ENCODE measurements around the gene APCDD1L.
"Not testable (repeated sequence)": the region's sequence is repeated elsewhere in the genome, so short reads cannot be mapped to it uniquely, and the experiment has no call there.

Gene APCDD1L

DNA sequence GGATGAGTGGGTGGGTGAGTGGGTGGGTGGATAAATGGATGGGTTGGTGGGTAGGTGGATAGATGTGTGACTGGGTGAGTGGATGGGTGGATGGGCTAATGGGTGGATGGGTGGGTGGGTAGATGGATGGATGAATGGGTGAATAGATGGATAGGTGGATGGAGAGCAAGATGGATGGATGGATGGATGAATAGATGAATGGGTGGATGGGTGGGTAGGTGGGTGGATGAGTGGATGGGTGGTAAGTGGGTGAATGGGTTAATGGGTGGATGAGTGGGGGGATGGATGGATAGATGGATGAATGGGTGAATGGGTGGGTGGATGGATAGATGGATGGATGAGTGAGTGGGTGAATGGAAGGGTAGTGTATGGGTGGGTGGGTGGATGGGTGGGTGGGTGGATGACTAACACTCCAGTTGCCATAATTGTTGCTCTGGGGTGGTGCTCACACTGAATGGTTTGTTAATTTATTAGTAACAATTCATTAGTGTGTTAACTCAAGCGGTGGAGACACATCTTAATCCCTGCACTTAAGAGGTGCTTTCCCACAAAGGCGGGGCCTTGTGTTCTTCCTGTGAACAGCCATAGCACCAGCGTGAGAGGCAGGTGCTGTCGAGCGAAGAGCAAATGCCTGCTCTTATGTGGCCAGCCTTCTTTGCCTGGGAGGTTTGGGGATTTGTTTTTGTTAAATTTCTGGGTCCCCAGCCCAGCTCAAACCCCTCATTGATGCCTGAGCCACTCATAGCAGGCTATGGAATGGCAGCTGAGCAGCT lies 4.9 kb upstream of the APCDD1L start:
- no peak for DNase-seq
- in situ Hi-C loops (cut with MboI; ENCODE audit: low pct_unique_long_range_greater_than_20kb, low sequenced_read_pairs) = no loop called here

DNA sequence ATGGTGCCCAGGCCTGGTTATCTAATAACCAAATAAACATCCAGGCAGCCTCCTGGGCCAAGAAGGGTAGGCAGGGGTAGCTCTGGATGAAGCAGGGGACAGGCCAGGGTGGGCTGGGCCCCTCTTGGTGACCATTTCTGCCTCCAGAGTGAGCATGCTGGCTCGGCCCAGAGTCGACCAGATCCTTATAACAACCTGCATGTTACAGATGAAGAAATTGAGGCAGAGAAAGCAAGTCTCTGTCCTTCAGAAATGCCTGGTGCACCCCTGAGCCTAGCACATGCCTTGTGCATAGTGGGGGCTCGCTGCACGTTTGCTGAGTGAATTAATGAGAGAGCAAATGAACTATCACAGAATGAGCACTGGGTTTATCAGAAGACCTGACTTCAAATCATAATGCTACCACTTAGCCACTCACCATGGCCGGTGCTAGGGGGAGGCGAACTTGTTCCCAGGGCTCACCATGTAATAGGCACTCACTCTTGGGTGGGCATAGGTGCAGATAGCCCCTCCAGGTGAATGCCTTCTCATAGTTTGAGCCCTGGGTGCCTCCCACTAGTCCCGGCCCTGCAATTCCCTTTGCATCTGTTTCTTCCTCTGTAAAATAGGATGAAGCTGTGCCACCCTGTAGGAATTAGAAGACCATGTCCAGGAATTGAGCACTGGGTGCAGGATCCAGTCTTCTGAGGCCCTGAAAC lies 3.8 kb upstream of the APCDD1L start:
- DNase-seq = no peak
- in situ Hi-C loops (cut with MboI; ENCODE audit: low pct_unique_long_range_greater_than_20kb, low sequenced_read_pairs) = no loop called here

DNA sequence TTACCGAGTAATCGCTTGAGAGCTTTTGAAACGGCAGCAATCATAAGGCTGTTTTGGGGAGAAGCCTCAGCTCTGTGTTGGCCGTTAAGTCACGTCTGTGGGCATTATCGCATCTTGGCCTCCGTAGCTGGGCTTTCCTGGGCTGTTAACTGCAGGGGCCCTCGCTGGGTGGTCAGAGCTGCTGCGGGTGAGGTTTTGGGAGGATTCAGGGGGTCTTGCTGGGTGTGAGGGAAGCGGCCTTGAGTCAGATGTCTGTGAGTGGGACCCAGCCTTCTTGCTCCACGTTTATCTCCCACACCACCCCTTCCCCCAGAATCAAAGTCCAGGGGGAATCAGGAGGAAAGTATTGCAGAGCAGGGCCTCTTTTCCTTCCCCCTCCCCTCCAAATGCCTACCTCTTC lies 3.2 kb upstream of the APCDD1L start:
- in situ Hi-C loops (cut with MboI; ENCODE audit: low pct_unique_long_range_greater_than_20kb, low sequenced_read_pairs) = no loop called here

DNA sequence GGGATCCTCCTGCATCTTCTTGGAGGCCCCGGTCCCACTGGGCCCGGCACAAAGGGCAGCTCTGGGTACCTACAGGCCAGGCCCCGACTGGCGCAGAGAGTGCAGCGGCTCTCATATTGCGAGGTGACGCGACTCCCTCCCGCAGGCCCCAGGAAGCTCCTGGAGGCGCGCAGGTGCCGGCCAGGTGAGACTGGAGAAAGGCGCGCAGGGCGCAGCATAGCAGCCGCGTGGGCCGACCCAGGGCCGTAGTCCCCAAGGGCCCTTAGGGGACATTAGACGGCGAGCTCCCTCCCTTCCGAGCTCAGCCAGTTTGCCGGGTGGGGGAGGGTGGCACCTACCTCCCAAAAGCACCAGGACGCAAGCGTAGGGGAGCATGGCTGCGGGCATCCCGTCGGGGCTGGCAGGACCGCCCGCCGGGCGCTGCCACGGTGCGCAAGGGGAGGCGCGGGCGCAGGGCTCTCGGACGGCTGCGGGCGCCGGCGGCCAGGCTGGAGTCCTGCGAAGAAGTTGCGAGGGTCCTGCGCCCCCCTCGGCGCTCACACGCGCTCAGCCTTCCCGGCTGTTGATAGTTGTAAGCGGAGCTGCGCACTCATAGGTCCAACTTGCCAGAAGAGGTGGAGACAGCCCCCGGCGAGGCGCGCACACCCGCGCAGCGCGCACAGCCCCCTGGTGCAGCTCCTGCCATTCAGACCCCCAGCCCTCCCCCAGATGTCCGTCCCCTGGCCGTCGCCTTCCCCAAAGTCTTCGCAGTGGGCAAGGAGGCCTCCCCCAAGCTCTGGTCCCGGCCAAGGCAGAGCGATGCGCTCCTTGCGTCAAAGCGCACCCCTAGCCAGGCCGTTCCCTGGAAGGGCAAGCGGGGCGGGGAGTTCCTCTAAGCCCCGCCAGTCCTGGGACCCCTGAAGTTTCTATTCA lies 622 bp downstream of the APCDD1L start:
- in situ Hi-C loops (cut with MboI; ENCODE audit: low pct_unique_long_range_greater_than_20kb, low sequenced_read_pairs) = no loop called here
- no peak for DNase-seq

More for the DNA sequence above, 3.2 kb upstream of the APCDD1L start:
- no peak for DNase-seq

DNA sequence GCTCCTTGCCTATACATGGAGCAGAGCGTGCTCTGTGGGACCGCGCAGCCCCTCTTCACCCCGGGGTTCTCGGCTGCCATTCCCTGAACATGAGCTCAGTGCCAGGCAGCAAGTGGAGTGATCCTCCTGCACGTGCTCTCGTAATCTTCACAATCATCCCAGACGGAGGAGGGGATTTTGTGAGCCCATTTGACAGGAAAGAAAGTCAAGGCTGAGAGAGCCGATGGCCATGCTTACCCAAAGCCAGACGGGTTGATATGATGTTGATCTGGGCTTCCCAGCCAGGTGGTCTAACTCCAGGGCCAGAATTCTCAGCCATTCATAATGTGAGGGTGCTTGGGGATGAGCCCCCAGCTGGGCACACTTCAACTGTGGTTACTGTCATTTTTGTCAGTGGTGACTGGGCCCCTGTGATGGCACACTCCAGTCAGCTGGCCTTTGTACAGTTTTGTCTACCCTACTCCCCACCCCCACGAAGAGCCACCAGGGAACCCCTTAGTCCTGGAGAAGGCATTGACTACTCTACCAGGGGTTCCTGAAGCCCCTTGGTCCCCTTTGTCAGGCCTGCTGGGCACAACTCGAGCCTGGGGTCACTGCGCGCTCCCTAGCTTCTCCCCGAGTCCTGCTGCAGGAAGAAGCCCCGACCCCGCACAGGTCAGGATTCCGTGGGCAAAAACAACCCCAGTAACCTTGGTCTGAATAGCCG lies 1.5 kb downstream of the APCDD1L start:
- no peak for DNase-seq
- in situ Hi-C loops (cut with MboI; ENCODE audit: low pct_unique_long_range_greater_than_20kb, low sequenced_read_pairs) = no loop called here

DNA sequence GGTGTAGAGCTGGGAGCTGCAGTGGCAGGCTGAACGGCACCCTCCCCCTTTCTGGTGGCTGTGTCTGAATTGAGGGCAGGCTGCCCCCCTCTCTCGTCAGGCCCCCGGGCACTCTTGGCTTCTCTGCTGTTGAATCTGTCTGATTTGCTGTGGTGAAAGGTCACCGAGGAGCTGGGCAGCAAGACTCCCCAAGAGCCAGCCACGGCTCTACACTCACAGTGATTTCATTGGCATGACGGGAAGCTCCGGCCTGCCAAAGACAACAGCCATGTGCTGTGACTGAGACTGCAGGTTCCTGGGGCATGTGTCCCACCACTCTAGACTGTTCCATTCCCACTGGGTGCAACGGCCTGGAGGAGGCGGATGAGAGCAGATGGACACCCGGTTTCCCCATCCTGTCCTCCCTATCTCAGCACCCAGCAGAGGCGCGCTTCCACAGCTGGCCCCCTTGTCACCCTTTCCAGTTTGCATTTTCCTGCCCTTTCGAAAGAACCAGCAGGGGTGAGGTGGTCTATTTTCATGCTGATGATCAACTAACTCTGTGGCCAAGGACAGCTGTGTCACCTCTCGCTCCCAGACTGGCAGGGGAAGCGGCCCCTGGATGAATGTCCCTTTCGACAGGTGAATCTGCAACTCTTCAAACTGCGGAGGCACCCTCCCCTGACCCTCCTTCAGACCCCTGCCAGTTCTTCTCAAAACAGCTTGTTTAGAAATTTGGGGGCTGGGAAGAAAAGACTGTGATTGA lies 2.2 kb downstream of the APCDD1L start:
- in situ Hi-C loops (cut with MboI; ENCODE audit: low pct_unique_long_range_greater_than_20kb, low sequenced_read_pairs) = no loop called here
- no peak for DNase-seq

DNA sequence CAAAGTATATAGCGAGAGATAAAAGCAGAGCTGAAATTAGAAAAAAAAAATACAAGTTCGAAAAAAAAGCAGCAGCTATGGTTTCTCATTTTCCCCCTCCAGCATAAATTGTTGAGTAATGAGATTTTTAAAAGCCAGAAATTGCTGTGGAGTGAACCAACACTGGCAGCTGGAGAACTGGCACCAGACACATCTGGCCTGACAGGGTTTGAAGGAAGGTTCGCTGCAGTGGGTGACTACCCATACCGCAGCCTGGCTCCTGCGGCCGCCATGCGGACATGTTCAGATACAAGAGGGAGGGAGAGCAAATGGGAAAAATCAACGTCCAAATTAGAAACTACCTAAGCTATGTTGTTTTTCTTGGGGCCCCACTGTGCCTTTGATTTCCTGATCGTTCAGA lies 3.3 kb downstream of the APCDD1L start:
- DNase-seq = no peak
- in situ Hi-C loops (cut with MboI; ENCODE audit: low pct_unique_long_range_greater_than_20kb, low sequenced_read_pairs) = no loop called here

DNA sequence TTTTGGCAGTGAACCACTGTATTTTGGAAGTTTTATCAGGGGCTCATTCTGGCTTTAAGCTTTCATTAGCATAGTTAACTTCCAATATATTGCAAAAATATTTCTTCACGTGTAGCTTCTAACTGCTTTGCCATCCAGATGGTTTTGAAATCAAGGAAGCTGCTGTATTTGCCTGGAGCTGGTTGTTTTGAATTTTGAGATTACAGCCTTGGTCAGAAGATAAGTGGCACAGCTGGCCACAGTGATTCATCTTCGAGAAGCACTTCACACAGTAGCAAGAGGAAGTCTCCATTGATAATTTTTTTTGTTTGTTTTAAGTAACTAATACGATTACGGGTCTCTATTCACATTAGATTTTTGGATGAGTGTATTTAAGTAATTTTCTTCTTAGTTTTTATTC lies 3.8 kb downstream of the APCDD1L start:
- DNase-seq = no peak
- in situ Hi-C loops (cut with MboI; ENCODE audit: low pct_unique_long_range_greater_than_20kb, low sequenced_read_pairs) = no loop called here

DNA sequence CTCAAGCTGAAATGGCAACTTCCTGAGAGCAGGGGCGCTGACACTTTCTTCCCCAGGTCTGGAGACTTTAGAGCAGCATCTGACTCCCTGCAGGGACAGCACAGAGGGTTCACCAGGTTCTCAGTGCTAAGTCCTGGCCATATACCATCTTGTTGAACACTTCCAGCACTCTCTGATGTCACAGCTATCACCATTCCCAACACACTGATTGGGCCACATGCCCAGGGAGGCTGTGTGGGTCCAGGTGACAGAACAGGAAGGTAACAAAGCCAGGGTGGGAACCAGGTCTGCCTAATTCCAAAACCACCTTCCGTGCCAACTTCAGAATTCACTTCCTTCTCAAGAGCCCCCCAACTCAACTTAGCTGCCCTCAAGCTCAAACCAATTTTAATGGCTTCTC lies 4.3 kb downstream of the APCDD1L start:
- in situ Hi-C loops (cut with MboI; ENCODE audit: low pct_unique_long_range_greater_than_20kb, low sequenced_read_pairs) = no loop called here
- no peak for DNase-seq

DNA sequence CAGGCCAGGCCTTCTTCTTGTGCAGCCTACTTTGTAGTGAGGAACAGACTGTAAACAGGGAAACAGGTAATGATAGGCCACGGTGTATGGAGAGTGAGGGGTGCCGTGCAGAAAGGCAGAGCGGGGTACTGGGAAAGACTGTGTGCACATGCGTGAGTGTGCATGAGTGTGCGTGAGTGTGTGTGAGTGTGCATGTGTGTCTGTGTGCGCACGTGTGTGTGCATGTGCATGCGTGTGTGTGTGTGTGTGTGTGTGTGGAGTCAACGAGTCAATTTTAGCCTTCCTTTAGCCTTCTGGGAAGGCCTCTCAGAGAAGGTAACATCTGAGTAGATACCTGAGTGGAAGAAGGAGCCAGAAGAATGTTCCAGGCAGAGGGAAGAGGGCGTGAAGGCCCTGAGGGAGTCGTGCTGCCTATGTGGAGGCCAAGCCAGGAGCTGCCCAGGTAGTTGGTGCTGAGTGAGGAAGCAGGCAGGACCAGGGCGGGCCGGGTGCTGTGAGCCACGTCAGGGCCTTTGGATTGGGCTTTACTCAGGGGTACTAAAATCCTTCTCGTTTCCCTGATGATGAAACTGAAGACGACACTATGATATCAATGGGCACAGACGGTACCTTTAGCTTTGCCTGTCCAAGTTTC lies 6.3 kb downstream of the APCDD1L start:
- no peak for DNase-seq
- in situ Hi-C loops (cut with MboI; ENCODE audit: low pct_unique_long_range_greater_than_20kb, low sequenced_read_pairs) = no loop called here

DNA sequence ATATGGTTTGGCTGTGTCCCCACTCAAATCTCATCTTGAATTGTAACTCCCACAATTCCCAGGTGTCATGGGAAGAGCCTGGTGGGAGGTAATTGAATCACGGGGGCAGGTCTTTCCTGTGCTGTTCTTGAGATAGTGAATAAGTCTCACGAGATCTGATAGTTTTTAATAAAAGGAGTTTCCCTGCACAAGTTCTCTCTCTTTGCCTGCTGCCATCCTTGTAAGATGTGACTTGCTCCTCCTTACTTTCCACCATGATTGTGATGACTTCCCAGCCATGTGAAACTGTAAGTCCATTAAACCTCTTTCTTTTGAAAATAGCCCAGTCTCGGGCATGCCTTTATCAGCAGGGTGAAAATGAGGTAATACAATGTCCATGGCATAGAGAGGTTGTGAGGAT lies 8.2 kb downstream of the APCDD1L start:
- DNase-seq; in situ Hi-C loops (cut with MboI; ENCODE audit: low pct_unique_long_range_greater_than_20kb, low sequenced_read_pairs): not testable (repeated sequence)

DNA sequence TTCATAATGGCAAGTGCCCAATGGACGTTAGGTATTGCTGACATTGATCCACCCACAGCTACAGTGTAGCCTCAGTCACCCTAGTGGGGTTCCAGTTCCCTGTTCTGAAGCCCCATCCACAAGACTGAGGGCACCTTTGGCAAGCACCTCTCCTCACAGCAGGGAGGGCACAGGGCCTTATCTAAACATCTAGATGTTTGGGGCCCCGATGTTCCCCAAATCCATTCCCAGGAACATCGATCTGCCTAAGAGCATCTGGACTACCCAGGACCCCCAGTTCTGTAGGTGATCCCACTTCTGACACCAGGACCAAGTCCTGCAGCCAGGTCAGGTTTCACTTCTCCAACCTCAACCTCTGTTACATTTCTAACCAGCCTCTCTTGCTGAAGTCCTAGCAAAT lies 10.6 kb downstream of the APCDD1L start:
- no peak for DNase-seq
- in situ Hi-C loops (cut with MboI; ENCODE audit: low pct_unique_long_range_greater_than_20kb, low sequenced_read_pairs) = no loop called here

DNA sequence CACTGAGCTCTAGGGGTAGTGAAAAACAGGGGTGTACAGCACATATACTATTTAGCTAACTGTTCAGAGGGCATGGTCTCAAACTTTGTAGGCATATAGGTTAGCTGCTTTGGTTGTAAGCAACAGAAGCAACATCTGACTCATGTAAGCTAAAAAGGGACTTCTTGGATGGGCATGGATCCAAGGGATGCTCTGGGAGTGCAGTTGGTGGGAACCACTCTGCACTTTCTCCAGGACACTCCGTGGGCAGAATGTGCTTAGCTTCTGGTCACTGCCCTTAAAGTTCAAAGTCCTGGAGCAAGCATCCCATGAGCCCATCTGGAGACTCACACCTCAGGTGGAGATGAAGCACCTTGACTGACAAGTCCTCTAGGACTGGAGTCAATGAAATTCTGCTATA lies 11.5 kb downstream of the APCDD1L start:
- in situ Hi-C loops (cut with MboI; ENCODE audit: low pct_unique_long_range_greater_than_20kb, low sequenced_read_pairs) = no loop called here
- DNase-seq = no peak

DNA sequence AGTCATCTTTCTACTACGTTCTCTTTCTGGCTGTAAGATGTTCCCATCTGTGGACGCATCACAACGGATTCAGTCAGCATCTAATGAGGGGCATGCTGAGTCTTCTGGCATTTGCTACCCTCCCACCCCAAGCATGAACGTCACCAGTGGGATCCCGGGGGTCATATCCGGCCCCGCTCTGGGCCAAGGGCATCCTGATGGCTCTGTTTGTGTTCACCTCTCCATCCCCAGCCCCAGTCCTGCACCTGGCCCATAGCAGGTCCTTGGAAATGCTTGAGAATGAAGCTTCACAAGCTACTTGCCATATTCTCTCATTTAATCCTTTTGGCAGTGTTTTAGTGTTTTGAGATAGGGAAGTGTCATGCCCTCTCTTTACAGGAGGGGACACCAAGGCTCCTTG lies 14.9 kb downstream of the APCDD1L start:
- DNase-seq = no peak
- in situ Hi-C loops (cut with MboI; ENCODE audit: low pct_unique_long_range_greater_than_20kb, low sequenced_read_pairs) = no loop called here

DNA sequence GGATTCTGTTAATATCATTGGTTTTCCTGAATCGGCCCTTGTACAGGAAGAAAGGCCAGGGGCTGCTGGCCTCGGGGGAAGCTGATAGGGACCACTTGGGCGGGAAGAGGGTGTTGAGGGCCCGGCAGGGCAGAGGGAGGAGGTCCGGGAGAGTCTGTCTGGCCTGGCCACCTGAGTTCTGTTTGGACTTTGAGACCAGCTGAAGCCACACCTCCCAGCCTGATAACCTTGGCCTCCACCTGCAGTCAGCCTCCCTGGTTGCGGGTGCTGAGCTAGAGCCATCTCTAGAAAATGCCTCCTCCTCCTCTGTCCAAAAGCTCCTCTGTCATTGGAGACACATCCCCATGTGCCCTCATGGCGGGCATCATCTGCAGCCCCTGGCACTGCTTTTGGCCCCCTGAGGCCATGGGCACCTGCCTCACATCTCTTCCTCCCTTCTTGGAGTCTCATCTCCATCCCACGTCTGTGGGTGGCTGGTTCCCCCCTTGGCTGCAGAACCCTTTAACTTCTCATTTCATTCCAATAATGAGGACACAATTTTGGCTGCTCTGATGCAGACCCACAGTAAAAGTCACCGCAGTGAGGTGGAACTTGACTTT lies 16.6 kb downstream of the APCDD1L start:
- in situ Hi-C loops (cut with MboI; ENCODE audit: low pct_unique_long_range_greater_than_20kb, low sequenced_read_pairs) = no loop called here
- DNase-seq = no peak

DNA sequence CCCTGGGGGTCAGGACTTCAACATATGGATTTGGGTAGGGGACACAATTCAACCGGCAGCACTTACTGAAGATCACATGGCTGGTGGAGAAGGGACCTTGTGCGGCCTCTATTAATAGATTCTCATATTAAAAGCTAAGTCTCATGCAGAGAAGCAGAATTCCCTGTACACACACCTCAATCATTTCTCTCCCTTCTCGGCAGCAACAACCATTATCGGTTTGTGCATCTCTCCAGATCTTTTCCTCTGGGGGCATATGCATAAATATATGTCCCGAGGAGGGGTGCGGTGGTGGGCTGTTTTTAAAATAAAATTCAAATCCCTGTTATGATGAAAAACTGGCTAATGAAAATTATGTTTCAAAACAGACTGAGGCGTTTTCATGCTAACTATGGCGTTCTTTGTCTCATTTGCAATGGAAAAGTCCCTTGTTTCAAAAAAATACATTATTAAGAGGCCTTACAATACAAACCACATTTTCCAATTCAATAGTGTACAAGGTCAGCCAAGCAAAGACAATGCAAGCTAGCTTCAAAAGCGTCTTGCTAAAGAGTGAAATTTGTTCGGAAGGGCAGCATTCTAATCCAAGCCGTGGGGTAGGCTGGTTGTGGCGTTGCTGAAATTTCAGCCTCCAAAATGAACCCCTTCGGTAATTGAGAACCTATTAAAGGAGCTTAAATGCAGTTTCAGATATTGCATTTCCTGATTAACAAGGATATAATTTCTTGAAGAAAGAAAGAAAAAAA lies 17.3 kb downstream of the APCDD1L start:
- DNase-seq = no peak
- in situ Hi-C loops (cut with MboI; ENCODE audit: low pct_unique_long_range_greater_than_20kb, low sequenced_read_pairs) = no loop called here

DNA sequence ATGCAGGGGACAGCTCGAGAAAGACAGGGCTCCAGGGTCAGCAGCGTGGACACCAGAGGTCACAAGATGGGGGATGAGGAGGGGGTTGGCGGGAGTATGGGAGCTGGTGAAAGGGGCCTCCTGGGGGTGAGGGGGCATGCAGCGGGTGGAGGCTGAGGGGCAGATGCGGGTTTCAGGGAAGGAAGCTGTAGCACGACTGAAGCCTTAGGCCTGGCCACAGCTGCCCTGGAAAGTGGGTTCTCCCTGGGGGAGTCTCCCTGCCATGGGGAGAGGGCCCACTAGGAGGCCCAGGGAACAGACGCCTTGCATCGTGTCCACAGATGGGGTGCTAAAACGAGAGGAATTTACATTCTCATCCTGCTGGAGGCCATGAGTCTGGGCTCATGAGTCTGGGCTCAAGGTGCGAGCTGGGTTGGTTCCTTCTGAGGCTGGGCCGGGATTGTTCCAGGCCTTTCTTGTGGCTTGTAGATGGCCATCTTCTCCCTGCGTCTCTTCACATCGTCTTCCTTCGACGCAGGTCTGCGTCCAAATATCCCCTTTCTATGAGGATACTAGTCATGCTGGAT lies 18.0 kb downstream of the APCDD1L start:
- DNase-seq = no peak

More for the DNA sequence above, 18.0 kb downstream of the APCDD1L start:
- in situ Hi-C loops (cut with MboI; ENCODE audit: low pct_unique_long_range_greater_than_20kb, low sequenced_read_pairs) = no loop called here
